SK-N-SH treated with all-trans-retinoic acid at 6 μM for 48 hours (cell line): ENCODE measurements around the gene FCER1A.

Experiments used
- ARNTL ChIP-seq: fragments of 450-650 bp; formaldehyde crosslinking; IDR thresholded peaks from 2 replicates; pipeline ENCODE4 v1.5.0; 2020; ENCODE audit warnings: low read depth, mild to moderate bottlenecking, moderate library complexity, borderline replicate concordance
- ISL1 ChIP-seq: fragments of 250-450 bp; sonication (Bioruptor Pico); IDR thresholded peaks from 2 replicates; pipeline ENCODE4 v2.1.2; 2022; ENCODE audit warnings: mild to moderate bottlenecking, moderate library complexity
- OSR1 ChIP-seq: fragments of 250-450 bp; sonication (Bioruptor Pico); IDR thresholded peaks from 2 replicates; pipeline ENCODE4 v1.8.0; 2022; ENCODE audit warnings: moderate library complexity, mild to moderate bottlenecking, inconsistent platforms
- RARB ChIP-seq: fragments of 250-450 bp; sonication (Bioruptor Pico); IDR thresholded peaks from 2 replicates; pipeline ENCODE4 v1.8.0; 2021; ENCODE audit warnings: mild to moderate bottlenecking, moderate library complexity
- SNAI2 ChIP-seq: fragments of 250-450 bp; sonication (Bioruptor Pico); IDR thresholded peaks from 2 replicates; pipeline ENCODE4 v1.5.0; 2020; ENCODE audit warnings: mild to moderate bottlenecking, moderate library complexity
- TSHZ2 ChIP-seq: fragments of 250-450 bp; sonication (Bioruptor Pico); IDR thresholded peaks from 2 replicates; pipeline ENCODE4 v1.5.0; 2020; ENCODE audit warnings: mild to moderate bottlenecking, moderate library complexity
- ZFP3 ChIP-seq: fragments of 250-450 bp; sonication (Bioruptor Pico); IDR thresholded peaks from 2 replicates; pipeline ENCODE4 v1.5.0; 2020; ENCODE audit warnings: mild to moderate bottlenecking, moderate library complexity
- ZFP30 ChIP-seq: fragments of 450-650 bp; formaldehyde crosslinking; IDR thresholded peaks from 2 replicates; pipeline ENCODE4 v1.5.0; 2022; ENCODE audit warnings: mild to moderate bottlenecking, moderate library complexity
- ZNF70 ChIP-seq: fragments of 450-650 bp; formaldehyde crosslinking; IDR thresholded peaks from 2 replicates; pipeline ENCODE4 v1.5.0; 2020; ENCODE audit warnings: mild to moderate bottlenecking, moderate library complexity

GRCh38 chr1:159282118-159282517 is 20.0 kb upstream of the FCER1A start:
- TF ChIP-seq ARNTL (no peak), TSHZ2 (CRISPR knock-in tag) (no peak), RARB (no peak), ZNF70 (CRISPR knock-in tag) (no peak), ISL1 (CRISPR knock-in tag) (no peak), OSR1 (CRISPR knock-in tag) (no peak), SNAI2 (CRISPR knock-in tag) (no peak), ZFP30 (CRISPR knock-in tag) (no peak), ZFP3 (no peak)
